Left lung (tissue), 10 donors: ENCODE measurements around the gene HIF1AN. TPM values are rescaled to one million over a fixed set of nuclear protein-coding genes. Genes with fewer than 3 reads are reported as not detected.

Source experiments
- ATAC-seq: fragments of 200-7000 bp; cut with Tn5 transposase; one replicate; pipeline ENCODE4 v1.9.1; 2020; ENCODE audit warnings: moderate library complexity
- DNase-seq, 4 donors: peaks; one replicate each; pipeline ENCODE4 v3.0.0-alpha.2; 2013 to 2020
- H3K27ac ChIP-seq, 2 donors: fragments of 200-600 bp; sonication (generic) in 1 of 2; one replicate each; pipeline versions ENCODE4 v1.5.0 to v1.8.0; 2020 to 2021
- H3K27me3 ChIP-seq, 2 donors: fragments of 200-600 bp; sonication (generic) in 1 of 2; one replicate each; pipeline versions ENCODE4 v1.5.0 to v1.8.0; 2020 to 2021
- H3K36me3 ChIP-seq, 2 donors: fragments of 200-600 bp; sonication (generic) in 1 of 2; one replicate each; pipeline versions ENCODE4 v1.5.0 to v1.8.0; 2020 to 2021
- H3K4me1 ChIP-seq, 2 donors: fragments of 200-600 bp; one replicate each; pipeline ENCODE4 v1.8.0; 2021
- H3K4me3 ChIP-seq, 2 donors: fragments of 200-600 bp; sonication (generic) in 1 of 2; one replicate each; pipeline versions ENCODE4 v1.5.0 to v1.8.0; 2020 to 2021; ENCODE audit warnings: mild to moderate bottlenecking in 1 of 2
- H3K9me3 ChIP-seq, 2 donors: fragments of 200-600 bp; sonication (generic) in 1 of 2; one replicate each; pipeline versions ENCODE4 v1.5.0 to v1.8.0; 2020 to 2021
- CTCF ChIP-seq, 2 donors: fragments of 200-600 bp; sonication (generic) in 1 of 2; IDR thresholded peaks; one replicate each; pipeline versions ENCODE4 v1.5.0 to v1.8.0; 2021; ENCODE audit warnings: antibody characterized with exemption in 2 of 2
- intact Hi-C, 2 donors: fragments of 100-400 bp; cut with DNase I; formaldehyde crosslinking; loops; one replicate each; pipeline versions ENCODE4 v1.11.2 to v1.14.2; 2022
- polyA plus RNA-seq, 6 donors: library from polyadenylated mRNA; unstranded; fragments of 120-200 nt; gene quantifications; one replicate each; pipeline ENCODE4 v1.2.1, GENCODE V29; 2013; ENCODE audit not compliant: insufficient read length in 6 of 6
- total RNA-seq, 2 donors: library from RNA; stranded (reverse); fragmentation: NEBNext Ultra II Directional; extraction: Animal tissue kit (Norgen Biotek cat#: 25700); gene quantifications; one replicate each; pipeline ENCODE4 v1.2.1, GENCODE V29; 2021
- donor health status: DM: no; HTN: yes; CAD: no.
- donor health status: DM: no; HTN: no; CAD: no.

Gene HIF1AN
- total and polyA plus RNA-seq, 8 donors = 35.7 to 41.5 (median 37.9) TPM

DNA sequence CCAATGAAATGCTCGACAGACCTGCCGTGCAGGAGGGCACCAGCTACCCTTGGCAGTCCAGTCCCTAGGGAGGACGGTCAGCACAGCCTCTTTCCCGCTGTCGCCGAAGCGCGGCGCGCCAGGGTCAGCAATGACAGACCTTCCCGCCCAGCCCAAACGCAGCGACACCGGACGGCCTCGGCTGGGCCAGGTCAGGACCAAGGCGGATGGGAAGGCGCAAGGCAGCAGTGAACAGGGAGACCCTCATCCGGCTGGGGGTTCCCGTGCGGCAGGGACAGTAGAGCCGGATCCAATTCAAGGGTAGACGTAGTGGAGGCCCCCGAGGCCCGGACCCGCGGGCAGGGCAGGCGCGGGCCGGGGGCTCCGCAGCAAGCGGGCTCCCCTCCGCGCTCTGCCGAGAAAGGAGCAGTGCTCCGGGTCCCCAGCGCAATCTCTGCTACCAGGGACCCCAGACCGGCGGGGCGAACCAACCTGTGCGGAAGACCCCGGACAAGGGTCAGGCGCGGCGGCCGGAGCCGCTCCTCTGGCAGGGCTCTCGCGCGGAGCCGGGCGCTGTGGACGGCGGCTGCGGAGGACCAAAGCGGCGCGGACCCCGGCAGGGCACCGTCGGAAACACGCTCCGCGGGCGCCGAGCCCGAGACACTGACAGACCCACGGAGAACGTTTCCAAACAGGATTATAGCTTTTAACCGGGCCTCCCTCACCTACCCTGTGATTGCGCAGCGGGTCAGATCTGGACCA is 16.3 kb upstream of the HIF1AN start, which contains the start of gene SEC31B:
TSS of gene SEC31B (minus strand) at position 551 of the 741 bp plus-strand sequence. CDS start 2,909 bp downstream, outside the sequence.
- H3K27ac ChIP-seq = no peak within 1 kb of the TSS
- peak within 1 kb of the TSS; percentile 27 to 30 for H3K4me3 ChIP-seq
- peaks cover 0 to 44% of the 10 kb centered on the region in 2 donors for H3K36me3 ChIP-seq
- H3K4me1 ChIP-seq = peaks cover 9 to 17% of the 10 kb centered on the region in 2 donors
- peak; percentile 73 for ATAC-seq
- no peak for TF ChIP-seq CTCF (IDR thresholded peaks at IDR 0.05)
- DNase-seq = peak in 2 of 4 donors; percentile 41 to 83
- no peaks in the 10 kb centered on the region for H3K9me3 ChIP-seq
- intact Hi-C loops = loop anchor here in 1 of 2 donors (10.0 kb wide), 1 partner anchor 185 kb away; the partner anchor contains the start of gene PKD2L1
- peaks cover 0 to 13% of the 10 kb centered on the region in 2 donors for H3K27me3 ChIP-seq

DNA sequence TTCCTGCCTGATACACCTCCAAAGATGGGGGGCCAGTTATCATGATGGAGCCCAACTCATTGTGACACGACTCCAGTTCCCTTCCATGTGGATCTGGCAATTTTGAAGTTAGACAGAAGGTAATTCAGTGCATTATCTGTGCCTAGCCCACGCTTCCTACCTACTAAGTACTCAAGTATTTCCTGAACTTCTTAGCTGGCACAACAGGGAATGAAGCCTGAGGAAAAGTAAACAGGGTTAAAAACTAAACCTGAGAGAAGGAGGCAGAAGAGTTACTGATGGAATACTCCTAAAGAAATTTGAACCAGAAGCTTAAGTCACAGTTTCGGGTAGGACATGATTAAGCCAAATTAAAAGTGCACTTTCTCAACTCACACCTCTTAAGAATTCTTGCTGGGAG is 14.9 kb upstream of the HIF1AN start:
- DNase-seq = no peak
- Histone ChIP-seq H3K9me3 (no peaks in the 10 kb centered on the region), H3K36me3 (peaks cover 0 to 44% of the 10 kb centered on the region in 2 donors), H3K27ac (no peak overlapping the region), H3K27me3 (peaks cover 0 to 13% of the 10 kb centered on the region in 2 donors), H3K4me3 (no peak overlapping the region), H3K4me1 (peaks cover 9 to 17% of the 10 kb centered on the region in 2 donors)
- no peak for TF ChIP-seq CTCF (IDR thresholded peaks at IDR 0.05)
- ATAC-seq = no peak
- intact Hi-C loops = no loop called here

DNA sequence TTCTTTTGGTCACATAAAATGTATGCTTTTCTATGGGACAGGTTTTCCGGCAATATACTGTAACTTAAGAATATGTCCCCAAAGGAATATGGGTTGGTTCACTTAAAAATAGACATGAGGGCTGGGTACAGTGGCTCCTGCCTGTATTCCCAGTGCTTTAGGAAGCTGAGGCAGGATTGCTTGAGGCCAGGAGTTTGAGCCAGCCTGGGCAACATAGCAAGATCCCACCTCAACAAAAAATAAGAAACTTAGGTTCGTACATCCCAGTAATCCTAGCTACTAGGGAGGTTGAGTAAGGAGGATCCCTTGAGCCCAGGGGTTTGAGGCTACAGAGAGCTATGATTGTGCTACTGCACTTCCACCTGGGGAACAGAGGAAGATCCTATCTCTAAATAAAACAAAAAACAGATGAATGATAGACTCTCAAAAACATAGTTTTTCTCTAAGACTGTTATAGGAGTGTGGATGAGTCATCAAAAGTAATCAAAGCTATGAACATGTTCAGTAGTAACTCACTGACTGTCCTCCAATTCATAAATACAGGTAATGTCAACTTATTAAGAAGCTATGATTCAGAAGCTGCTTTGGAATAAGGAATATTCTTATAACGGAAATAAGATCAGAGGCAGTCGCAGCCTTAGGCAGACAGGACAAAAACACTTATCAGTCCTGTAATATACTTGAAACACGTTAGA is 13.5 kb upstream of the HIF1AN start:
- no peak for ATAC-seq
- peaks cover 0 to 13% of the 10 kb centered on the region in 2 donors for H3K27me3 ChIP-seq
- no peak for TF ChIP-seq CTCF (IDR thresholded peaks at IDR 0.05)
- DNase-seq = no peak
- intact Hi-C loops = no loop called here
- H3K36me3 ChIP-seq = peaks cover 0 to 54% of the 10 kb centered on the region in 2 donors
- H3K27ac ChIP-seq = no peak overlapping the region
- H3K4me1 ChIP-seq = peaks cover 9 to 17% of the 10 kb centered on the region in 2 donors
- H3K4me3 ChIP-seq = no peak overlapping the region
- H3K9me3 ChIP-seq = no peaks in the 10 kb centered on the region

DNA sequence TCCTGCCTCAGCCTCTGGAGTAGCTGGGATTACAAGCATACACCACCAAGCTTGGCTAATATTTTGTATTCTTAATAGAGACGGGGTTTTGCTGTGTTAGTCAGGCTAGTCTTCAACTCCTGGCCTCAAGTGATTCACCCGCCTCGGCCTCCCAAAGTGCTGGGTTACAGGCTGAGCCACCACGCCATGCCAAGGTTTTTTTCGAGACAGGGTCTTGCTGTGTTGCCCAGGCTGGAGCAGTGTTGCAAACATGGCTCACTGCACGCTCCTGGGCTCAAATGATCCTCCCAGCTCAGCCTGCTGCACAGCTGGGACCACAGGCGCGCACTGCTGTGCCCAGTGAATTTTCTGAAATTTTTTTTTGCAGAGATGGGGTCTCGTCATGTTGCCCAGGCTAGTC is 12.8 kb upstream of the HIF1AN start:
- no peak for ATAC-seq
- Histone ChIP-seq H3K27me3 (peaks cover 0 to 13% of the 10 kb centered on the region in 2 donors), H3K9me3 (no peaks in the 10 kb centered on the region), H3K4me1 (peaks cover 9 to 21% of the 10 kb centered on the region in 2 donors), H3K36me3 (peaks cover 0 to 56% of the 10 kb centered on the region in 2 donors), H3K27ac (no peak overlapping the region), H3K4me3 (no peak overlapping the region)
- no peak for TF ChIP-seq CTCF (IDR thresholded peaks at IDR 0.05)
- intact Hi-C loops = no loop called here
- no peak for DNase-seq

- H3K27ac ChIP-seq = no peak overlapping the region
- no peaks in the 10 kb centered on the region for H3K9me3 ChIP-seq
- H3K4me1 ChIP-seq = peaks cover 9 to 25% of the 10 kb centered on the region in 2 donors
- H3K36me3 ChIP-seq = peaks cover 0 to 56% of the 10 kb centered on the region in 2 donors
- ATAC-seq (no peak), DNase-seq (no peak)
- no peak for TF ChIP-seq CTCF (IDR thresholded peaks at IDR 0.05)
- intact Hi-C loops = no loop called here
- peaks cover 0 to 10% of the 10 kb centered on the region in 2 donors for H3K27me3 ChIP-seq
- H3K4me3 ChIP-seq = no peak overlapping the region
Measured at GRCh38 chr10:100524206-100524605, 11.5 kb upstream of the HIF1AN start.
